ENCODE results near the gene KATNBL1.

DNA sequence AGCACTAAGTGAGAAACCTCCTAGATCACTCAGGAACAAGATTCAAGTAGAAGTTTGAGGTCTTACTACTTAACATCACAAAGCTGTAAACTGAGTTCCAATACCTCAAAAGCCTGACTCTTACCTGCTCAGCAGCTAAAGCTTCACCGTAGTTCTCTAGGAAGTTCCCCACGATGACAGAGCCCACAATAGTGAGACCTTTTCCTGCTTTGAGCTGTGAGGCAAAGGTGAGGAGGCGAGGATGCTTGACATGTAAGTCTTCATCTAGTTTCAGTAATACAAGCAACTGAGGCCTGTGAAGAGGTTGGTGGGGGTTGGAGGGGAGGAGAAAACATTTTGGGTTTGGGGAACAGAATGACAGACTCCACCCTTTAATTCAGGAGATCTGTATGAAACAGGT is 30.6 kb upstream of the KATNBL1 start:
- no peak for TF ChIP-seq POLR2AphosphoS5 (IDR thresholded peaks at IDR 0.05; ENCODE audit: borderline replicate concordance, low read depth, low read length)
- TF ChIP-seq EZH2 (IDR thresholded peaks at IDR 0.05): no peak
- no peak for TF ChIP-seq FOXP2 (optimal IDR thresholded peaks at IDR 0.05; ENCODE audit: control extremely low read depth, extremely low read length, insufficient read depth)

Measured in SK-N-MC (cell line).